Fibroblast of skin of left biceps (primary cell): ENCODE results near the gene AP3B1.

ENCODE experiments used
- DNase-seq, 2 experiments: peaks; one replicate each; pipeline ENCODE4 v3.0.0-alpha.2; 2013; ENCODE audit warnings: low read depth in 2 of 2

Gene AP3B1

GRCh38 chr5:78003450-78003849 lies 291.0 kb downstream of the AP3B1 start:
- no peak for DNase-seq

DNA sequence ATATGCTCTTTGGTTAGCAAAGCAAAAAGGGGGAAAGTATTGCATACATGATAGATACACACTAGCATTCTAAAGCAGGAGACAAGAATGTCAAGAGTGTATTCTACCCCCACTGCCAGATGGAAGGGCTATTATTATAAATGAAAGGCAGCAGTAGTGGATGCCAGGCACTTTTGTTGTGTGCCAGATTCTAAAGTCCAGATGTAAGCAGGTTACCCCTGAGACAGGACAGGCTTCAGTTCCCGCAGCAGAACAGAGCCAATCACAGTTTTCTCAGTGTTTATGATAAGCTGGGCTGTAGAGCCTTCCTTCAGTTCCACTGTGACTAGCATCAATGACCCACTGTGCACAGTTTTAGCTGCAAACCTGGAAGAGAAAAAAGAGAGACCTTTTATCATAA lies 291.8 kb downstream of the AP3B1 start:
- DNase-seq: no peak

- no peak for DNase-seq
Observed at GRCh38 chr5:78001197-78001596, 293.3 kb downstream of the AP3B1 start.

DNA sequence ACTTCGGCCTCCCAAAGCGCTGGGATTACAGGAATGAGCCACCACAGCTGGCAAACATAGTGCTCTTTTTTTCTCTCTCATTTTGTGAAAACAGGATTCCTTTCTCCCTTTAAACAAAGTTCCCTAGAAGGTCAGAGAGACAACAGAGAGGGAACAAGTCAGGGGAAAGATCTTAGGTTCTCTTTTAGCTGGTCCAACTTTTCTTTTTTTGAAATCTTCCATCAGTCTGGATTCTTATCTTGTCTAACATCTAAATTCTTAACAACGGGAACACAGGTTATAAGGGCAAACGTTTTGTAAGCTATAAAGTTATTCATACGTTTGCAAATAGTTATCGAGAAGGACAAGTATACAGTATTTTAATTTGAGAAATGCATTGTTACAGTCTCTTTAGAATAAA lies 294.3 kb downstream of the AP3B1 start:
- DNase-seq: no peak

GRCh38 chr5:77999399-77999798 lies 295.1 kb downstream of the AP3B1 start:
- no peak for DNase-seq

- no peak for DNase-seq
Observed at GRCh38 chr5:77996943-77997342, 297.6 kb downstream of the AP3B1 start.

DNA sequence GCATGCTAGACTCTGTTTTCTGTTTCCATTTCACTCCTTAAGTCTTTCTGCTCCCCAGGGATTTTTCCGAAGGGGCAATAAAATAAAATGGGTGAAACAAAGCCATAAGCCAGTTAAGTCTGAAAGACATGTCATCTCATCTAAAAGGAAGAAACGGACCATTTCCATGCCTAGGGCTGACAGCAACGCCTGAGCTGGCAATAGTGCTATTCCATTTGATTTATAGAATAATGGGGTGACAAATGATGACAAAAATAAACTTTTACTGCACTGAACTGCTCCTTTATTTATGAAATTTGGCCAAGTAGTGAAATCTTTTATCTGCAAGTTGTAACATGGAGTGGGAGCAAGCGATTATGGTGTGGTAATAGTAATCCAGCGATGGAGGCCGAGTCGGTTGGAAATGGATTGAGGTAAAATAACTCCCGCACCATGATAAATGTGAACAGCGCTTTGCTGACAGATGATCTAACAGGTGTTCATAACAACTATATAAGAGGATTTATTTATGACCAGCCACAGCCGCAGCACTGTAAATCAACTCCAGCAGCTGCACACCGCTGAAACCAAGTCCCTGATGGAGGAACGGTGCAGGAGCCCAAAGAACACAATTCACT lies 298.6 kb downstream of the AP3B1 start:
- no peak for DNase-seq

DNA sequence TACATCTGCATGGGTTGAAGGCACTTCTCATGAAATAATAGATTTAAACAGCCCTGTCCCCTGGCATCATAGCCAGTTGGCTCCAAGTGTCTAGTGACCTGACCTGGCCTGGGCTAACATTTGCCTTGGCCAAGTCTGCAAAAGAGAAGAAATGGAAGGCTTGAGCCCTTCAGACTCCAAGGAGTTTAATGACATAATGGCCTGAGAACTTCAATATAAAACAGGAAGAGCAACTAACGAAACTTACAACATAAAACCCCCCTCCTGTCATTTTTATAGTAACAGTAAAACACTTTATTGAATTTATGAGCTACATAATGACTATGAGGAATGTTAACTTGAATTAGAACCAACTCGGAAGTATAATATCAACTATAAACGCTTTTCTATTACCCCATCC lies 299.6 kb downstream of the AP3B1 start:
- no peak for DNase-seq

GRCh38 chr5:77993855-77994318 lies 300.6 kb downstream of the AP3B1 start:
- DNase-seq: no peak

DNA sequence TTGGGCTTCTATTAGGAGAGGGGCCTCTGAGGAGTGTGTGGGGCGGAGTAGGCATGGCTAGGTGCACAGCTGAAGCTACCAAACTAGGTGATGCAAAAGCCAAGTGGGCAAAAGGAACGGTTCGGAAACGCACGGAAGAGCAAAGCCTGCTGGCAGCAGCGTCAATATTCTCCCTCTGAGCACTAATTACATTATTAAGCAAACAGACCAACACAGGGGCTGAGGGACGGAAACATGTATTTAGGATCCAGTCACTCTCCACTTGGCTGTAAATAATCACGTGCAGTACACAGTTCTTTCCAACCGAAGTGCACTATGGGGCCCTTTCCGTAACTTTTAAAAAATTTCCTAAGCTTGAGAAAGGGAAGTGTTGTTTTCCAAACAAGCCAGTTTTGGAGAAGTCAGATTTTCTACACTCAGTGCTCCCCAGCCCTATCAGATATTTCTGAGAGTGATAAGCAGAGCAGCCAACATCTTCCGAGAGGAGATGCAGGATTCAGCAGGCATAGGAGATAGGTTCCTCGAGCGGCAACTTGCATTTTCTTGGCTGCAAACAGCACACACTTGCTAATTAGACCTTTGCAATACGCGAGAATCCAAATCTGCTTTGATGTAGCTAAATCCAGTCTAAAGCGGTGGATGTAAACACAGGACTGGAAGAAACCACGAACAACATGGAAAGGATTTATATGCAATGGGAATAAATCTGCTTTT lies 301.2 kb downstream of the AP3B1 start:
- DNase-seq: no peak

DNA sequence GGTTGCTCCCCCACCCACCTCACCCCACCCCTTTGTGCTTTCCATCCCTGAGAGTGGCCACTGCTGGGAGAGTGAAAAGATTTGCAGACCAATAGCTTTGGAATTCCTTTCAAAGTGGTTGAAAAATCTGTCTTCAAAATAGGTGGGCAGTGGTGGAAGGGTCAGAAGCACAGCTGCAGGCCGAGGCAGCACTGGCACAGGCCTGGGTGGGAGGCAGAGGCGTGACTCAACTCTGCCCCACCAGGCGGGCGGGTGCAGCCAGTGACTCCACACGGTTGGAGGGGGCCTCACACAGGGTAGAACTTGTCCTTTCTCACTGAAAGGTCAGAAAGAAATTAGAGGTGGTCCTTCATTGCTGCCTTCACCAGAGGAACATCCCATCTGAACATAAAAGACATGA lies 303.4 kb downstream of the AP3B1 start:
- no peak for DNase-seq

DNA sequence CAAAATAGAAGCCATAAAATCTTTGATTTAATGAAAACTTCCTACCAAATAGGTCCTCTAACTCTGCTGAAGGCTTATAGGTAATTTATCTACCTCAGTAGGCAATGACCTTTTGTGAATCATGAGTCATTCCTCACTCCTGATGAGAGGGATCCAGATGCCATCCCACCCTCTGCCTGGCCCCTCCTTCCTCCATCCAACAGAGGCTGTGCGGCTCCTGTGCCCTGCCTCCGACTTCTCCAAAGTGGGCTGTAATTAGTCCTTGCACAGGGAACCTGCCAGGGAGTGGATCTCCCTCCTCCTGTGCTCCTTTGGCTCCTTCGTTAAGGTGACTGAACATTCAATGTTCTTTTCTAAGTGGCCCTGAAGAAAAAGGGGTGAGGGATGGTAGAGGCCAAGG lies 304.5 kb downstream of the AP3B1 start:
- no peak for DNase-seq

- no peak for DNase-seq
Observed at GRCh38 chr5:77987988-77988387, 306.5 kb downstream of the AP3B1 start.

DNA sequence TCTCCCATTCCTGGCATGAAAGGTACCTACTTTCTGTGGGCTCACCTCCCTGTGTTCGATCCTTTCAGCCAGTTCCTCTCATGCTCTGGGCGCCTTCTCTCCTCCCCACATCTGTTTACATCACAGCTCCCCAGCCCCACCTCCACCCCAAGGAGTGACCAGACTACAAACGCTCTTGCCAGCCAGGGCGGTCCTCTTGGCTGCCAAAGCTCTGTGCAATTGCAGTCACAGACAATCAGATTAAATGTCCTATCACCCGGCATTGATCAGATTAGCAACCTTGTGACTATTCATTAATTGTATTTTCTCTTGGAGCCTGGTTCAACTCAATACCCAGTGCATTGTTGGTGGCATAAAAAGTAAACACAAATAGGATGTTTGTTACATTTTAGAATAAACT lies 307.2 kb downstream of the AP3B1 start:
- DNase-seq: no peak

DNA sequence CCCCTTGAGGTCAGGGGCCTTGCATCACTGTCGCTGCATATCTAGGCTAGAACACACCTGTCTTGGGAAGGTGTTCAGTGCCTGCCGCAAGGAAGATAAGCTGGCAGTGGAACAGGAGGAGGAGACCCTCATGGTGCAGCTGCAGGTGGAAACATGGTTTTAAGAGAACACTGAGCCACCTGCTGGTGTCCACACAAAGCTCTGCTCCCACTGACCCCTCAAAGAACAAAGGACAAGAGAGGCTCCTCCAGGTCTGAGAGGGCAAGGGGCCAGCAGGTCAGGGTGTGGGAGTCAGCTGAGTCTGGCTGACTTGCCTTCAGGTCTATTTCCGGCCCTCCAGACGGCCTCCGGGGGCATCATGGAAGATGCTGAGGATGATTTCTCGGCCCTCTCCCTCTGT lies 308.2 kb downstream of the AP3B1 start:
- no peak for DNase-seq

DNA sequence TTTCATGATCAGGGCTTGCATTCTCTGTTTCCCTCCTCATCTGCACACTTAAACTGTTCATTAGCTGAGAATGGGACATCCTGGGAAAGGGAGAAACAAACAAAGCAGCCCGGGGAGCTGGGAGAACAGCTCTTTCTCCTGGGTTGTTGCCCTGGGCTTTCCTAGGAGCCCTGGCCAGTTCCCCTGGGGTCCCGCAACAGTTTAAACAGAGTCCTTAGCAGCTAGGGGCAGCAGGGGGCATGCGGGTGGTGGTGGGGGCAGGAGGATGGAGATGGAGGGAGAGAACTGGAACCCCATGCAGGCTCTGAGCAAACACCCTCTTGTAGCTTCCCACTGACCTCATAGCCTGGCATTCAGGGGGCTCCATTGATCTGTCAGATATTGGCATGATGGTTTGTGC lies 309.3 kb downstream of the AP3B1 start:
- no peak for DNase-seq

- DNase-seq: no peak
Observed at GRCh38 chr5:77984587-77984986, 309.9 kb downstream of the AP3B1 start.

- no peak for DNase-seq
Observed at GRCh38 chr5:77983482-77984199, 310.9 kb downstream of the AP3B1 start.

GRCh38 chr5:77981820-77982219 lies 312.7 kb downstream of the AP3B1 start:
- DNase-seq: no peak

GRCh38 chr5:77974576-77974975 lies 319.9 kb downstream of the AP3B1 start:
- no peak for DNase-seq

DNA sequence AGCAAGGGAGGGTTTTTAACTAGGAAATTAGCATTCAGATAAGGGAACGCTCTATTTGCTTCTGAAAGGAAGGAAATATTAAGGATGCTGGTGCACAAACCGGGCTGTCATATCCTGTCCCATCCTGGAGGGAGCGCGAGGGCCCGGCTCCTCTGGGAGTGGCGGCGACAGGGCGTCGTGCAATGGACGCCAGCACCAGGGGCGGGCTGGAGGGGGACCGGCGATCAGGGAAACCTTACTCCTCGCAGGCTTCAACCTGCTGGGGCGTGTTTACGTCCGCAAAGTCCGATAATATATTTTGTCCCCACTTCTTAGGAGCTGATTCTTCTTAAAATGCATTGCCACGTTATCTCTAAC lies 321.3 kb downstream of the AP3B1 start:
- no peak for DNase-seq

- DNase-seq: no peak
Observed at GRCh38 chr5:77972469-77973252, 321.8 kb downstream of the AP3B1 start.
